GM18526 (cell line): Measurements from ENCODE around the gene GNG13.

Experiments used
- POLR2A ChIP-seq: IDR thresholded peaks from 3 replicates; pipeline ENCODE4 v1.6.1; 2011; ENCODE audit not compliant: insufficient read length; ENCODE audit errors: extremely low read depth

GNG13 gene, protein sequence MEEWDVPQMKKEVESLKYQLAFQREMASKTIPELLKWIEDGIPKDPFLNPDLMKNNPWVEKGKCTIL

DNA sequence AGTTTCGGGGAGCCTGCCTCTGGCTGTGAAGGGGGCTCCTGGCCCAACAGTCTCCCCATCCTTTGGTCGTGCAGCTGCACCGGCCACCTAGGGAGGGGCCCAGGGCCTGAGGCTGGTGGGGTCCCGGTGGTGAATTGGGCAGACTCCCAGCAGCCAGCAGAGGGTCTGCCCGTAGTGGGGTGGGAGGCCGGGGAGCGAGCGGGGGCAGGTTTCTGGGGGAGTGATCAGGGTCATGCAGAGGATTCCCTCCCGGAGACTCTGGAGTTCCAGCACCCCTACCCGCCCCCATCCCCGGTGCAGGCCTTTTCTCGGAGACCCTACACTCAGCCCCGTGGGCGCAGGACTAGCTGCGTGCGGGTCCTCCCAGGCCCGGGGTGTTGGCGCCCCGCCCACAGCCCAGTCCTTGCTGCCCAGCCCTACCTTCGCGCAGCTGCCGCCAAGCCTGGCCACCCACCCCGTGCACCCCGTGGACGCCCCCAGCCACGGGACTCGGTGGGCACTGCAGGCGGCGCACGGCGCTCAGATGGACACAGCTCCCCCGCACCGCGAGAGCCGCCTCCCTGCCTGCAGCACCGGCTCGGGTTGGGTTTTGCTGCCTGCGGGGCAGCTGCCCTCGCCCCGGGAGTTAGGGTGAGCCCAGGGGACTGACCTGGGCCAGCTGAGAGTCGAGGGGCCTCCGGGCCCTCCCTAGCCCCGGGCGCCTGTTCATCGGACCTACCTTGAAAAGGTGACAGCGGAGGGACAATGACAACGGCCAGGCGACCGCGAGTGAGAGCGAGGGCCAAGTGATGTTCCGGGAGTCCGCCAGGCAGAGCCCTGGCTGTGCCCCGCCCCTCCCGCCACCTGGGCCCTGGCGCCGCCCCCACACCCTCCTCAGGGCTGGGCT, at the start of gene GNG13:
Gene GNG13, minus strand, starts transcription at position 787 of the 886 bp plus-strand sequence. CDS start 1,657 bp downstream, outside the sequence.
- TF ChIP-seq POLR2A = no peak

DNA sequence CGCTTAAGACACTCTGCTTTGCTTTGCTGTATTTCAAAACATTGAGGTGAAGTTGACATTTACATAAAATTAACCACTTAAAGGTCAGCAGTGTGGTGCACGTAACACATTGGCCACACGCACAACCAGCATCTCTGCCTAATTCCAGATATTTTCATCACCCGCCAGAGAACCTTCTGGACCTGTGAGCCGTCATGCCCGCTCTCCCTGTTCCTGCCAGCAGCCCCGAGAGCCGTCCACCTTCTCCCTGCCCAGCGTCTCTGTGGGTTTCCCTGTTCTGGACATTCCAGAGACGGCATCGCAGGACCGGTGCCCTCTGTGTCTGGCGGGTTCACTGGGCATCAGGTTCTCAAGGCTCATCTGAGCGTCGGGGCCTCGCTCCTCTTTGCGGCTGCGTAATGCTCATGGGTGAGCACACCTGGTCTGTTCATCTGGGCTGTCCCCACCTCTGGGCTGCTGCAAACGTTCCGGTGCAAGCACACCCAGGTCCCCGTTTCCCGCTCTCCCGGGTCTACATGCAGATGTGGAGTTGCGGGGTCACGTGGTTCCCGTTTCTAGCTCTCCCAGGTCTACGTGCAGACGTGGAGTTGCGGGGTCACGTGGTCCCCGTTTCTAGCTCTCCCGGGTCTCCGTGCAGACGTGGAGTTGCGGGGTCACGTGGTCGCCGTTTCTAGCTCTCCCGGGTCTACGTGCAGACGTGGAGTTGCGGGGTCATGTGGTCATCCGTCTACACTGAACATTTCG, 48.1 kb upstream of the GNG13 start:
- TF ChIP-seq POLR2A = no peak

DNA sequence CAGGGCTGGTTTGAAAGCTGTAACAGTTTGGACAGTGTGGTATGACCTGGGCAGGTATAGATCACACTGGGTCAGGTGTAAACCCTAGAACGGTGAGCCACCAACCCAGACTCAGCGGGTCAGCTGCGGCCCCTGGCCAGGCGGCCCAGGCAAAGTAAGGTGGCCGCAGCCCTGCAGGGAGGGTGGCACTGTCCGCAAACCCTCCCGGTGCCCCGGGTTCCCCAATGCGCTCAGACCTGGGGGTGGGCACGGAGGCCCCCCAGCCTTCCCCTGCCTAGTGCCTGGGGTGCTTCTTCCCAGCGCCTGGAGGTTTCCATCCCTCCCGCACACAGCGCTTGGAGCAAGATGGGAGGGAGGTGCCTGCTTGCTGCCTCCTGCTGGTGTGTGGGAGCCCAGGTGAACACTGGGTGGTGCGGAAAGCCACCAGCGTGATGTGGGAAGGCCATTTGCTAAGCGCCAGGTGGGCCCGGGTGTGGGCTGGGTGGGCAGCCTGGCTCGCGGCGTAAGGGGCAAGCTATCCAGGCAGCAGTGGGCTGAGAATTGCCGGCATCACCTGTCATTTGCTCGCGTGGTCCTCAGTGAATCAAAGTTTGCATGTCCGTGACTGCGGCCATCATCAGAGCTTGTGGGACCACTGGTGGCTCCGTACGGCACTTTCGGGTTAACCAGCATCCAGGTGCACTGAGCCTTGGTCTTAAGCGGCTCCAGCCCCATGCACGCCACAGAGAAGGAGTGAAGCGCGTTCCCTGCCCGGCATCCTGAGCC, 47.3 kb upstream of the GNG13 start:
- no peak for TF ChIP-seq POLR2A

DNA sequence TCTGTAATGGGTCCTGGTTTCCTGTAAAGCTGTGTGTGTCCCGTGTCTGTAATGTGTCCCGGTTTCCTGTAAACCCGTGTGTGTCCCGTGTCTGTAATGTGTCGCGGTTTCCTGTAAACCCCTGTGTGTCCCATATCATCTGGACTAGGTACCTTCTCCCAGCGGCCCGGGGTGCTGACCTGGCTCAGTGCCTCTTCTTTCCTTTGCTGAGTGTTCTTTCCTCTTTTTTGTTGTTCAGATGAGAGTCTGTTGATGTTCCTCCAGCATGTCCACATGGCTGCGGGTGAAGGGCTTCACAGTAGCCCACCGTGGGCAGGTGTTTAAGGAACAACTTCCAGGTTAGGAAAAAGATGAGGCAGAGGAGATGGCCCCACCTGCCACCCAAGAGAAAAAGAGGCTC, 46.6 kb upstream of the GNG13 start:
- no peak for TF ChIP-seq POLR2A

DNA sequence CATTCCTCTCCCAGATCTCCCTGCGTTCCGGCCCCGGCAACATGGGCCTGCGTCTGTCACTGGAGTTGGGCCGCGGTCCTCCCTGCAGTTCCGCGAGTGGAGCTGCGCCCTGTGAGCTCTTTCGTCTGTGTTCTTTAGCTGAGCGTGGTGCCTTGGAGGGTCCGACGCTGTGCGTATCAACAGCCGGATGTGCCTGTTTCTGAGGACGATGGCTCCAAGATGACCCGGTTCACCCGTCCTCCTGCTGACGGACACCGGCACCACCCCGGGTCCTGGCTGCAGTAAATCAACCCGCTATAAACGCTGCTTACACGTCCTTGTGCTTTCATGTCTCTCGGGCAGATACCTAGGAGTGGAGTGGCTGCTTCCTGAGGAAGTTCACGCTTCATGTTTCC, 44.8 kb upstream of the GNG13 start:
- no peak for TF ChIP-seq POLR2A

DNA sequence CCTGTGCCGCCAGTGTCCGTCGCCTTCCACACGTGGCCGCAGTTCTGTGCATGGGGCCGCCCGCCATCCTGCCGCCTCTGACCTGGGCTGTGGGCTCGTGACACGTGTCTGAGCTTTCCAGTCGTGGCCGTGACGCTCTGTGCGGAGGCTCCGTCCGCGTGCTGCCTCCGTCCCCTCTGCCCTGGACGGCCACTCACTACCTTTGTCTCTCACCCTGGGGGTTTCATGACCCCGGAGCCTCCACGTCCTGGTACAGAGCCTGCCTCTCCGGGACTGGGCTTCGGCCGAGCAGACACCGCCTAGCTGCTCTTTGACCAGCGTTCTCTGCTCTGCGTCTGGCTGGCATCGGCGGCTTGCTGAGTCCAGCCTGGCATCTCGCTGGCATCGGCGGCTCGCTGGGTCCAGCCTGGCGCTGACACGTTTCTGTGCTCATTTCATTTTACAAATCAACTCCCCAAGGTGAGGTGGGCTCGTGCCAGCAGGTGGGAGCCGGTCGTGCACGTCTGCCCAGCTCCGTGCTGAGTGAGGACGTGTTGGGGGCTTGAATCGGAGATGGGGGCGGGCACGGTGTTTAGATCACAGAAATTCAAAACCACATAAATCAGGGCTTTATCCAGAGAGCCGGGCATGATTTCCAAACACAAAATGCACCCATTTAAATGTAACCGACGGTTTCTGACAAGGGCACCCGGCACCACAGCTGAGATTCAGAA, 44.3 kb upstream of the GNG13 start:
- TF ChIP-seq POLR2A = no peak

DNA sequence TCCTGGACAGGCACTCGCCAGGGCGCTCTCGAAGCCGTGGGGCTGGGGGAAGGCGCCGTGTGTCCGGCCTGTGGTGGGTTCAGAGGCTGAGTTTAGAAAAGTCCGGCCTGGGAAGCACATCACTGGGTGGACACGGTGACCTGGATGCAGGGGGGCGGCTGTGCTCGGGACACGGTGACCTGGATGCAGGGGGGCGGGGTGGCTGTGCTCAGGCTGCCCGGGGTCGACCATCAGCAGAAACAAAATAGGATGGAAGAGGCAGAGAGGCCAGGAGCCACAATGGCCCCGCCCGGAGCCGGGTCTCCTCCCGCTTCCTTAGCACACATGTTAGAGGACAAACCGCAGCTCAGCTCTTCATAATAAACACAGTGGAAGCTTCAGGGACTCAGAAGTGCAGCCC, 43.2 kb upstream of the GNG13 start:
- TF ChIP-seq POLR2A = no peak

DNA sequence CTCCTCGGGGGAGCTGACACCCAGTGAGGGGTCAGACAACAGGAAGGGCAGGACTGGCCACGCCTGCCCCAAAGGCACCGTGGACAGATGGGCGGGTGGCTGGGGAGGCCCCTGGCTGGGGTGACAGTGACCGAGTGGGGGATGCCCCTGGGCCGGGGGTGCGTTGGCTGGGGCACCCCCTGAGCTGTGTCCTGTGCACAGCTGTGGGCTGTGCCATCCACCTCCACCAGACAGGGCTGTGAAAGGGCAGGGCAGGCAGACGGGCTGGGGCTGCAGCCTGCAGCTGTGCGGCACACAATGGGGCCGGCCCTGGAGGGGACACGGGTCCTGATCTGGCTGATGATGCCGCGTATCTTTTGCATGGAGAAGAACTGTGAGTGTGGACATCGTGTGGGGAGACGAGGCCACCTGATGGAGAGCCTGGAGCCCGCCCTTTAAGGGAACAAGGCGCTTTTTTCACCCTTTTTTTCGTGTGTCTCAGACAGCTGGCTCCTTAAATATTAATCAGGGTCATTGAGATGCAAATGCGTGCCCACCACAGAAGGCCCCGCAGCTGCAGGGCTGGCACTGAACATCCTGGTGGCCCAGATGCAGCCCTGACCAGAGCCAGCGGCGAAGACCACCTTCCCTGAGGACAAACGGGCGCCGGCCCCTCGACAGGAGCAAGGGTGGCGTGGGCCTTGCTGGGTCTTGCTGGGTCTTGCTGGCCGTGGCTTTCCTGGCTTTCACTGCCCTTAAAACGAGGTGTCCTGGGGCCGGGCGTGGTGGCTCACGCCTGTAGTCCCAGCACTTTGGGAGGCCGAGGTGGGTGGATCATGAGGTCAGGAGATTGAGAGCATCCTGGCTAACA, 42.4 kb upstream of the GNG13 start:
- no peak for TF ChIP-seq POLR2A

DNA sequence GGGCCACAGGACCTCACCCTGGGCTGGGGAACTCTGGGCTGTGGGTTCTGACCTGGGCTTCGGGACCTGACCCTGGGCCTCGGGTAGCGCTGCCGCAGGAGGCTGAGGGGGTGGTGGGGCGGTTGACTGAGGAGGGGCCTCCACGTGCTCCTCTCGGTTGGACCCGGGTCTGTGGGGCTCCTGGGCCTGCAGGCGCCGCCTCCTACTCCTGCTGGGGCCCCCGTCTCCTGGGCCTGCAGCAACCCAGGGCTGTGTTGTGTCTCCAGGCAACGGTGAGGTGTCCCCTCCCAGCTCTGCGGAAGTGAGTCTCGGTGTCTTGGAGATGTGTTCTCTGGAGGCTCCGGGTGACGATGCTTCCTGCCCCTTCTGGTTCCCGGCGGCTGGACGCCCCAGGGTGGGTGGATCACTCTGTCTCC, 41.5 kb upstream of the GNG13 start:
- no peak for TF ChIP-seq POLR2A

DNA sequence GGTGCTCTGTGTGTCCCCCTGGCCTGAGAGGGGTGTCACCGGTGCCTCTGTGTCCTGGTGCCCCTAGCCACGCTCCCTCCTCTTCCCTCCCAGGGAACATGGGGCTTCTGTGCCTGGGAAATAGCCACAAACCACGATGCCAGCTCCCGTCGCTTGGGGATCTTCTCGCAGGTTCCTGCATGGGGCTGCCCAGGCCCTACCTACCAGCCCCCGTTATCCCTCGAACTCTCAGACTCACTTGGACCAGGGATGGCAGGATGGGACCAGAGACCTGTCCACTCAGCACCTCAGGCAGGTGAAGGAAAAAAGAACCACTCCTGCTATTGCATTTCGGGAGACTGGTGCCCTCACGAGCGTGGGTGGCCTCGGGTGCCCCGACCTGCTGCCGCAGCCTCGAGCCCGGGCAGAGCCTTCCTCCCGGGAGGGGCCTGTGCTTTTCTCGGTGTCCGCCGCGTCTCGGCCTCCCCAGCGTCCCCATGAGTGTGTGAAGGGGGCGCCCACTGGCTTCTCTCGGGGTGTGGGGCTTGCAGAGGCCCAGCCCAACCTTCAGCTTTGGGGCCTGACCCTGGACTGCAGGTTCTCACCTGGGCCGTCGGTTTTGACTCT, 41.0 kb upstream of the GNG13 start:
- no peak for TF ChIP-seq POLR2A

DNA sequence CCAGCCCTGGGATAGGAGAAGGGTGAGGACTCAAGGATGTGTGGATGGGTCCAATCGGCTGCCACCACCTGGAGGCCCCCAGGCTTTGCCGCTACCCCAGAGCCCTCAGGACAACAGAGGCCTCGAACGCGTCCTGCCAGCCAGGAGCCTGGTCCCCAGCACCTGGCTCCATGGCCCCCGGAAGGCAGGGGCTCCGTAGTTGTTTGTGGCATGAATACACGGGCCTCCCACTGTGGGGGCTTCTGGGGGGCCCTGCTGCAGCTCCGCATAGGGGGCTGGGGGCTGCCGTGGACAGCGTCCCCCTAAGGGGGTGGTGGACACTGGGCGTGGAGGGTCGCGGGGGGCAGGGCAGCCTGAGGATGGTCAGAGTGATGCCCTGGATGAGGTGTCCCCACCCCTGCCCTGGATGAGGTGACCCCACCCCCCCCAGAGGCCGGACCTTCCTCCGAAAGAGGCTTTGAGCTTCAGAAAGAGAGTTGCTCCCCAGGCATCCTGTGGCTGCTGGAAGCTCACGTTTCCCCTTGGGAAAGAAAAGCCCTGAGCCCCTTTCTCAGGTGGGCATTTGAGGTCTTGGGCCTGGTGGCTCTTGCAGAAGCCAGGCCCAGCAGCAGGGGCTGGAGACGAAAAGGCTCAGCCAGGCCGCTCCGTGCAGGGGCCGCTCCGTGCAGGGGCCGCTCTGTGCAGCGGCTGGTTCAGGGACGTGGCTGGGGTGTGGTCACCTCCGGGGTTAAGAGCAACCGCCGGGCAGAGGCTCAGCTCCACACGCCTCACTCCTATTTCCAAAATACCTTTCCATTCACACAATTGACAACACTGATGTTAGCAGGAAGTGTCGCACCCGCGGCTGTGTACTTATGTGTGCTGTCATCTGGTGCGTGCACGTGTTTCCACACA, 40.3 kb upstream of the GNG13 start:
- no peak for TF ChIP-seq POLR2A

DNA sequence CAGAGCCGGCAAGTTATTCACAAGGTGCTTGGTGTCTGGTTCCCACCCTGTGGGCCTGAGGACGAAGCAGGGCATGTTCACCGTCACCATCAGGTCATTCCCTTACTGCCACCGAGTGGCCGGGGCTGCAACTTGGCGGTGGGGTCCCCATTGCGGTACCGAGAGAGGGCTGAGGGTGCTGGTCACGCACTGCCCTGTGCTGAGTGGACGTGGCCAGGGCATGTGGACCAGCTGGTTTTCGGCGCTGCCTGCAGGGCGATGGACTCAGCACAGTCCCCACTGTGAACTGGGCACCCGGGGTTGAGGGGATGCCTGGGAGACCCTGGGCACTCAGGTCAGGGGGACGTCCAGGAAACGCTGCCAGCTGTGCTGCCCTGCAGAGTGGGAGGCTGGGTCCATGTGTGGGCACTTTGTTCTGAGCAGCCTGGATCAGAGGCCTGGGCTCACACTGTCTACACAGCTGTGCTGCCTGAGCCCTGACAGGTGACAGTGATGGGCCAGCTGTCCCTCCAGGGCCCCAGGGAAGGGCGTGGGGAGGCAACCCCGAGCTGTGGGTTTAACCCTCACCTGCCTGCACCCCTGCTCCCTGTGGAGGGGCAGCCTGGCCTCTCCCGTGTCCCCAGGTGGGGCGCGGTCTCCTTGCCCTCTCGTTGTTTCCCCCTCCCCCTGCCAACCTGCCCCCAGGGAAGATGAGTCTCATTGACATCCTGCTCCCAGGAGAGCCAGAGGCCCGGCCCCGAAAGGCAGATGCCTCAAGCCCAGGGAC, 39.3 kb upstream of the GNG13 start:
- TF ChIP-seq POLR2A = no peak
